A549 treated with CpdA at 1 μM for 4 hours (cell line): ENCODE measurements around the gene IGF1. TPM values are rescaled to one million over a fixed set of nuclear protein-coding genes. Genes with fewer than 3 reads are reported as not detected.

Source experiments
- total RNA-seq: library from RNA; stranded (reverse); fragments of 200-300 nt; extraction: Qiagen RNA extraction; gene quantifications from 5 replicates; pipeline ENCODE4 v1.2.3, GENCODE V29; 2022; ENCODE audit warnings: low read depth

The IGF1 gene
- not detected in 5 replicates for total RNA-seq

DNA sequence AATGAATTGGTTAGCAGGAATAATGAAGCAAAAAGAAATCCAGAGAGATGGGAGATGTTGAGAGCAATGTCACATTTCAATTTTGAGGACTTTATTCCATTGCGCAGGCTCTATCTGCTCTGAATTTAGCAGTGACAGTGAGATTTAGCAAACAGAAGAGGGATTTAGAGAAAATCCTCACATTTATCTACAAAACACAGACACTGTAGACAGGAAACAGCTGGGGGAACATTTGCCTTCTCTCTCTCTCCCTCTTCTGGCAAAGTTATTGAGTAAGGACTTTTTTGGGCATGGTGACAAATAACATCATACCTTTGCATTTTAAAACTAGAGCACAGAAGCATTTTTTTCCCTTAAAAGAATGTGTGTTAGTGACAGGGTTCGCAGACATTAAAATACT lies at the start of gene IGF1:
Gene IGF1 (minus strand): TSS at position 158 of the 400 bp plus-strand sequence. CDS start 182 bp downstream, outside the sequence.

